Astrocyte of the hippocampus (primary cell): Measurements from ENCODE around the gene GNB1.

Experiments
- DNase-seq: peaks from one replicate; pipeline ENCODE4 v3.0.0; 2011; ENCODE audit warnings: low read depth, low spot score

The GNB1 gene

GRCh38 chr1:1827089-1827848 is 63.6 kb downstream of the GNB1 start:
- DNase-seq: no peak

- no peak for DNase-seq
Observed at GRCh38 chr1:1826356-1827088, 64.4 kb downstream of the GNB1 start.

DNA sequence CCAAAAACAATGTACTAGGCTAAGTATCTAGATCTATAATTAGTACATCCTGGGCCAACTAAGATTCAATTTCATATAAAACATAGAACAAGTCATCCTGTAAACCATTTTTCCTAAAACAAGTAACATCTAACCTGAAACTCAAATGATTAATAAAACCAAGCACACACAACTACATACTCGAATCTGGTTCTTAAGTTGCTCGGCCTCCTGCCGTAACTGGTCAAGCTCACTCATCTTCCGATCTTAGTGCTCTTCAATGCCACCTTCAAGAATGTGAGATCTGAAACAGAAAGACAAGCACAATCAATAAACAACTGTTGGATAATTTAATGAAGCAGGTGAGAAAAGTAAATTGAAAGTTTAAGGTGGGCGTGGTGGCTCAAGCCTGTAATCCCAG is 65.7 kb downstream of the GNB1 start:
- no peak for DNase-seq

GRCh38 chr1:1819762-1820161 is 71.1 kb downstream of the GNB1 start:
- no peak for DNase-seq

DNA sequence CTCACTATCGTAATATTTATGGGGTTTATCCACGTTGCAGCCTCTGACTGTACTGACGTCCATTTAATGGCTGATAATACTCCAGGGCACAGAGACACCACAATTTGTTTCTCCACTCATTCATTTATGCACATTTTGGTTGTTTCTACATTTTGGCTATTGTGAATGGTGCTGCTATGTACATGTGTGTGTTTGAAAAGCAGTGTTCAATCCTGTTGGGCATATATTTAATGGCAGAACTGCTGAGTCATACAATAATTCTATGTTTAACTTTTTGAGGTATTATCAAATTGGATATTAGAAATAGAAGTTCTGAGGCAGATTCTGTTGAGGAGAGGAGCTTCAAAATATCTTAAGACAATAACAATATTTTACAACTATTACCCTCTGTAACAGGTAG is 73.7 kb downstream of the GNB1 start:
- DNase-seq: no peak

- no peak for DNase-seq
Observed at GRCh38 chr1:1815606-1816281, 75.1 kb downstream of the GNB1 start.

- no peak for DNase-seq
Observed at GRCh38 chr1:1809489-1809888, 81.4 kb downstream of the GNB1 start.

GRCh38 chr1:1808206-1808605 is 82.7 kb downstream of the GNB1 start:
- no peak for DNase-seq

- peak; percentile 70 for DNase-seq
Observed at GRCh38 chr1:1806890-1807289, 84.0 kb downstream of the GNB1 start.

DNA sequence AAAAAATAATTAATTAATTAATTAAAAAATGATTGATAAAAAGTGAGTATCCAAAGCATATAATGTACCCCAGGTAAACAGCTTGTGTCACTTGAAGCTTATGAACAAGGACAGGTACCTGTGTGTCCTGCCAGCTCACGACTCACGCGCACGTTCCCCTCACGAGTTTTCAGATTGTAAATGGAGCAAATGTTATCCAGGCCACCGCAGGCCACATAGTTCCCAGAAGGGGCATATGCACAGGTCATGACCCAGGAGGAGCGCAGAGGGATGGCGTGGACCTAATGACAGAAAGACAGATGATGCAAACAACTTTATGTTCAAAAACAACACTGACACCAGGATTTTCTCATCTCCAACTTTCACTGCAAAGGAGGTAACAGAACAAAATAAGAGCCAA is 86.6 kb downstream of the GNB1 start:
- no peak for DNase-seq

DNA sequence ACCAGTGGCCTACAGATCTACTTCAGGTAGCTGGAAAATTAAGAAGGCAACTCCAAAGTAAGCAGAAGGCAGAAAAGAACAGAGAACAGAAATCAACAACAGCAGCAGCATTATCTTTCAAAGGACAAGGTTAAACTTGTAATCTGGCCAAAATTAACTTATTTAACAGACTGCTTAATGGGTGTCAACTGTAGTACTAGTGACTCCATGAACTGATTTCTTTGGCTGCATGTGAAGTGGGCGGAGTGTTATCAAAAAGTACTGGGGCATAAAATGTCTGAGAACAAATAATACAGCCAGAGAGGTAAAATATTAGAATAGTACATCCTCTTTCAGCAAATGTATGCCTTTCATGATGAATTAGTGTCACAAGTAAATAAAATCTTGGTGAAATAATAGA is 88.0 kb downstream of the GNB1 start:
- no peak for DNase-seq

DNA sequence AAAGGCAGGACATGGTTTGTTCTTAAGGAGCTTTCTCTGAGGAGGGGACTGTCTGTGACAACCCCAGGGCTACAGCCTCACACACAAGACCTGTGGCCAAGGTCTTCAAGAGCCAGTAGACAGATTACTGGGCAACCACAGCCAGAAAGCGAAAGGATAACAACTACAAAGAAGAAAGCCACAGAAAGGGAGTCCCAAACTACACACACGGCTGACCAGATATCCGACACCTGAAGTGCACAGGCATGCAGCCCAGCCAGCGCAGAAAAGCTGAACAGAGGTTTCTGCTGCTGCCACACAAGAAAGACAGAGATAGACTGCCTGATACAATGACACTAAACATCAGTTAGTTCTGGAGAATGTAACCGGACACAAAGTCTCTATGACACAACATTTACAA is 91.2 kb downstream of the GNB1 start:
- DNase-seq: peak; percentile 48

DNA sequence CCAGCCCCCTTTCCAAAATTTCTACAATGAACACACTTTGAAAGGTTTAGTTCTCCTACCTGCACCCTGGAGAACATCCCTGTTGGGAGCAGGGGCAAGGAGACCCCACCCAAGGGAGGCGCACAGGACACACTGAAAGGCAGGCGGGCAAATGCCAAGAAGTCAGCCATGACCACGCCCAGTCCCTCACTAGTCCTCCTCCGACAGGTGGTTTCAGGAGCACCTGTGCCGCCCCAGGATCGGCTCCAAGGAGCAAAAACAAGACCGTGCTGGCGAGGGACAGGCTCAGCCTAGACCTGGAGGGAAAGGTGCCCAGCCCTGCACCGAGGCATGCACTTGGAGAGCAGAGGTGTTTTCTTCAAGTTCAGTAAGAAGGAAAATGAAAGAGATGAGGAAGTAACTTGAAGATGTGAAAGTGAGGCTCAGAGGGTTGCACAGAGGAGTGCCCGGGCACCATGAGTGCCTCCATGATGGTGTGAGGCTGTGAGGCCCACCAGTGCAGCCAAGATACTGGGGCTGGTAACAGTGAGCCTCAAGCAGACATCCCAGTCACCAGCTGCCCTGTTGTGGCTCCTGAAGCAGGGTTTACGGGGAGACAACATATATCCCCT is 93.1 kb downstream of the GNB1 start:
- DNase-seq: no peak

DNA sequence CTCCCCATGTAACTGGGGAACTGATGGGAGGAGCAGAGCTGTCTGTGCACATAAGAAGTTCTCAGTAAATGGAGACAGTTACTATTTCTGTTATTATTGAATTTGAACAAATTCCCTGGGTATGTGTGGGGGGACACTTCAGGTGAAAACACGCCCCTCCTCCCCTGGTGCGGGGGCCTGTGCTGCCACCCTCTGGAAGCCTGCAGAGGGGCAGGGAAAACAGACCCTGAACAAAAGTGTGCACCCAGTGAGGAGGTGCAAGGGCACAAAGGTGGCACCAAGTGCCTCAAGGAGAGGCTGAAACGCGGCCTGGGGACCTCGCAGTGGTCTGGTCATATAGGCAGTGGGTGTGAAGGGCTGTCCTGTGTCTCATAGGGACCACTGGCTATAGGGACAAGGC is 94.4 kb downstream of the GNB1 start:
- no peak for DNase-seq

- no peak for DNase-seq
Observed at GRCh38 chr1:1794999-1795398, 95.9 kb downstream of the GNB1 start.

- no peak for DNase-seq
Observed at GRCh38 chr1:1793481-1794244, 97.2 kb downstream of the GNB1 start.

GRCh38 chr1:1788646-1789431 is 102.0 kb downstream of the GNB1 start:
- peak; percentile 26 for DNase-seq

GRCh38 chr1:1788136-1788535 is 102.8 kb downstream of the GNB1 start:
- no peak for DNase-seq

DNA sequence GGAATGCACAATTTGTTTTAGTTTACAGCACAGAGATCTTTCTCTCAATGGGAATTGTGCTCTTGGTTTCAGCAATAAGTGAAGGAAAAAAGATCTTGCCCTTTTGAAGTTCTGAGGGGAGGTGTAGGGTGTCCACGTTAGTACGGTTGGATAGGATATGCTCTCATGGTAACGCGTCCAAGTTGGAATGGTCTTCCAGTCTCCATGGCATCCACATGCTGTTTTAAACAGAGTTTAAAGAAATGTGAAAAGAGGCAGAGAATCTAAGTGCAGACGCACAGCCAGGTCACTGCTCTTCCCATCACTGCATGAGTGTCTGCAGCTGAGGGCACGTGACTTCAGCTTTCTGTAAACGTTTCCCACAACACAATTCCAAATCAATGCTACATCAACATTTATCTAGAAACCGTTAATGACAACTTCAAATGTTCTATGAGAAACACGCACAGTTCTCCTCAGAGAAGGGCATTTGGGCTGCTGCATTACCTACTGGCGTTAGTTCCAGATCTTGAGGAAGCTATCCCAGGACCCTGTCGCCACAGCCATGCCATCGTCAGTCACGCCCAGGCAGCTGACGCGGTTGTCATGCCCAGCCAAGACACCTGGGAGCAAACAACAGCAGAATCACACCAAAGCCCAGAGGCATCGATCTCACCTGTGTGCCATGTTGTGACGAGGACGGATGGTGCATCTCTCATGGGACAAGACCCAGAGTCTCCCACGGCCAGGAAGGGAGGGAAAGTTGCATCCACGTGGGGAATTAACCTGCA is 103.9 kb downstream of the GNB1 start:
- DNase-seq: no peak

GRCh38 chr1:1785666-1786065 is 105.2 kb downstream of the GNB1 start:
- no peak for DNase-seq
